Measurements from ENCODE around the gene NRCAM.

The NRCAM gene

GRCh38 chr7:108137040-108137439 is 319.2 kb downstream of the NRCAM start:
- DNase-seq = no peak

DNA sequence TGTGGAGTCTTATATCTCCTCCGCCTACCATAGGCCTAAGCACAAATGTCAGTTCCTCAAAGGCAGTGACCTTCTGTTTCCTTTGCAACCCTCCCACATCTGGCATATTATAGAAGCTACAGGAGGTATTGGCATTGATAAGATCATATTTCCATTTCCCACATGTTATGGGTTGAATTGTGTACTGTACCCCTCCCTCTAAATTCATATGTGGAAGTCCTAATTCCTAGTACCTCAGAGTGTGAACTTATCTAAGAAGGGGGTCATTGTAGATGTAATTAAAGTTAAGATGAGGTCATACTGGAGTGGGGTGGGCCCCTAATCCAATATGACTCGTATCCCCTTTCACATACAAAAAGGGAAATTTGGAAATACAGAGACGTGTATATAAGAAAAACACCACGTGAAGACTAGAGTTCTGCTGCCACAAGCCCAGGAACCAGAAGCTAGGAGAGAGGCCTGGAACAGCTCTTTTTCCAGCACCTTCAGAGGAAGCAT is 320.0 kb downstream of the NRCAM start:
- no peak for DNase-seq

DNA sequence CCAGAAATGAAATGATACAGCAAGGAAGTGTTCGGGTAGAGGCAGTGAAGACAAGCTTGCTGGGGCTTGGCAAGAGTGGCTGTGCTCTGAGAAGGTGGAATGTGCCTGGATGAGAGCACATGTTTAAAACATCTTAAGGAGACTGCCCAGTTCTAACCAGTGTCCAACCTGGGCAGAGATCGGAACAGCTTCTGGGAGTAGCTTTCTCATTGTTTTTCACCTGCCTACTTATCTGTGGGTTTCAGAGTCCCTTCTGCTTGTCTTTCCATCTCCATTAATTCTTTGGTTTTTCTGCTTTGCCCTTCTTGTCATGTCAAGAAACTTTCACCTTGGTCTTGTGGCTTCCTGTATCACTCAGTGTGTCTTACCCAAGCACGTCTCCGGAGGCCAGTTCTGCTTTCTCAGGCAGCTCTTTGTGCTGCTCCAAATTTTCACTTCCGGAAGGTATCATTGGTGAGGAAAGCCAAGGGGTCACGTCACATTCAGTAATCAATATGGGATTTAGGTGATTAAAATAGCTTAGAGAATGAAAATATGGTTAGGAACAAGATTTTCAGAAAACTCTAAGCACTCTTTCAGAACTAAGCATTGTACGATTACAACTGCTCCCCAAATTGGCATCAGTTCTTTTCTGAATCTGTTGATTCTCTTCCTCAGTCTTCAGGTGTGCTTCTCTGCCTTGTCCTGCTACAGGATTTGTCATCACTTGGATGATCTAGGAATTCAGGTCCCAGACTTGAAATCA is 320.6 kb downstream of the NRCAM start:
- DNase-seq = no peak

DNA sequence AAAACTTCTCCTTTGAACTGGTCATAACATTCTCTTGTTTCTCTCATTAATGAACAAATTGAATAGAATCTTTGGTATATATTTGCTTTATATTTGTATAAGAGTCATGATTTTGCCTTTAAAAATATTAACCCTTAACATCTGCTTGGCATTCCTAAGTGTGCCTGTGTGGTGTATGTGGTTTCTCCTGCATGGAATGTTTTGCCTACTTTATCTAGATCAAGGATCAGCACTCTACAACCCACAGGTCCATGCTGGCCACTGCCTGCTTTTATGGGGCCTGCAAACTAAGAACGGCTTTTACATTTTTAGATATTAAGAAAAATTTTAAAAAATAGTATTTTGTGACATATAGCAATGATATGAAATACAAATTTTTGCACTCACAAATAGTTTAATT is 321.8 kb downstream of the NRCAM start:
- DNase-seq = no peak

GRCh38 chr7:108132551-108133265 is 323.5 kb downstream of the NRCAM start:
- DNase-seq = no peak

- DNase-seq = no peak
Observed at GRCh38 chr7:108130261-108130660, 326.0 kb downstream of the NRCAM start, which contains the start of gene LAMB4. LAMB4 (minus strand) TSS chr7:108130361; CDS start chr7:108123164, 7,197 bp downstream.

- no peak for DNase-seq
Observed at GRCh38 chr7:108129018-108129965, 326.9 kb downstream of the NRCAM start.

- DNase-seq = no peak
Observed at GRCh38 chr7:108128514-108128913, 327.7 kb downstream of the NRCAM start.

GRCh38 chr7:108127461-108127860 is 328.8 kb downstream of the NRCAM start:
- no peak for DNase-seq

DNA sequence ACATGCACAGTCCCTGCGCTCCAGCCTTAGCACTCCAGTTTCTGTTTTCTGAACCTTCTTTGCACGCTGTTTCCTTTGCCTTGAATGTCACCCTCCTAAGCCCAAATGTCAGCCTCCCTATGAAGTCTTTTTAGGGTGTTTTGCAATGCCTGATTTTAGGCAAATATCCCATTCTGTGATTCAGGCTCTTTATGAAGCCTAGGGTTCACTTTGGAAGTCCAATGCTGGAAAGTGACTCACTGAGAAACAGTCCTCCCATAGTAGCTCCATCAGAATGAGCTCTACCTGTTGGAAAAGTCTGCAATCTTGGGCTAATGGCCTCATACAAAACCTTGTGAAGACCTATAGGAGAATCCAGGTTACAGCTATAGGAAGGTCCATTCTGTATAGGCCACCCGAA is 331.4 kb downstream of the NRCAM start:
- DNase-seq = no peak

DNA sequence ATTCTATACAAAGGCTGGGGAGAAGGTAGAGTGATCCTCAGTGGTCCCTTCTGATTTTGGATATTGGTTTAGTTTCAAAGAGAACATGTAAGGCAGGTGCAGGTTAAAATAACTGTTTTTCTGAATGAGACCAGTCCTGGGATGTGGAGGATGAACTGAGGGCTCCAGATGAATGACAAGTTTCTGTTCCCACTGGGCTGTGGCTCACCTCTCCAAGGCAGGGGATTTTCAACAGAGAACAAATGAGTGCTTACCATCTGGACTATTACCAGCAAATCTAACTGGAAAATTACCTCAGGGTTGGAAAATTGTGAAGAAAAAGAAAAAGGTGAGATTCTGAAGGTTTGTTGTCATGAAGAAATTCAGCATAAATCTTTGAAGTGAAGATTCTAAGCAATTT is 334.1 kb downstream of the NRCAM start:
- DNase-seq = no peak

GRCh38 chr7:108120933-108121332 is 335.3 kb downstream of the NRCAM start:
- no peak for DNase-seq

DNA sequence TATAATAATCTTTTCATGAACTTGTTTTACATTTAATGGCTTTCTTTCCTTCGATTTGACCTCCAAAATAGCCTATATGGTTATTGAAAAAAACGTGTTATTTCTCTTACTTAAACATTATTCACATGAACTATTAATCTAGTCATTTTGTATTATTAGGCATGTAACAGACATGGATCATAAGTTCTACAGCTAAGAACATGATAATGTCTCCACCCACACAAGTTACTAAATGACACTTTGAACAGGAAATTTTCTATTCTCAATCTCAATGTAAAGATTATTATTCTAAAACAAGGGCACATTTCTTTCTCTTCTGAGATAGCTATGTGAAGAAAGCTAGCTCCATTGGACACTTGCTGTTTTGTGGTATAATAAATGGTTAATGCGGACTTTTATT is 336.0 kb downstream of the NRCAM start:
- no peak for DNase-seq

- DNase-seq = no peak
Observed at GRCh38 chr7:108118959-108119358, 337.3 kb downstream of the NRCAM start.

- no peak for DNase-seq
Observed at GRCh38 chr7:108114117-108114841, 342.0 kb downstream of the NRCAM start.

- DNase-seq = no peak
Observed at GRCh38 chr7:108112683-108113082, 343.6 kb downstream of the NRCAM start.

DNA sequence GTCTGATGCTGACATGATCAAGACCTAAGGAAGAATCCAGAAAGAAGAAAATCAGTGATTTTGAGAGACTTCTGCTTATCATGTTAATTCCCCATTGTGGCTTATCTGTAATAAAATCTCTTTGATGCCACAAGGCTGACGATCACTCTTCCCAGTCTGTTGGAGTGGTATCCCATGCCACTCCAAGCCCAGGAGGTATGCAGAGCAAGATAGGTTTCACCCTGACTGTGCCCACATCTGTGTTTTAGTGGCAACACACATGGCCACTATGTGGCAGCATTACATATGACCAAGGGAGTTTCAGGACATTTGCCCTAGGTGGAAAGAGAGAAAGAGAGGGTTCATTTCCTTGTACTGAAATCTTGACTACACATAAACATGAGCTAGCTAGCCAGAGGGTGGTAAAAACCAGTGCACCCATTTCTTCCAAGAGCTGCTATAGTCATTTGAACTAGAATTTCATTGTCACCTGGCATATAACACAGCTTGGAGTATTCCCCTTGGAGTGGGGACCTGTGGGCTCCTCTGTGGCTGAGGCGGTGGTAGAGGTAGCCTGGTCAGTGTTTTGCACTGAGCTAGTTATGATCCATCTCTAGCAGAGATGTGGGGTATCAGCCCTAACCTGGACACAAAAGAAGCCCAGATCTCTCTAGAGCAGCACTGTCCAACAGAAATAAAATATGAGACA is 346.9 kb downstream of the NRCAM start:
- peak in 1 of 58 donors; percentile 3 for DNase-seq

DNA sequence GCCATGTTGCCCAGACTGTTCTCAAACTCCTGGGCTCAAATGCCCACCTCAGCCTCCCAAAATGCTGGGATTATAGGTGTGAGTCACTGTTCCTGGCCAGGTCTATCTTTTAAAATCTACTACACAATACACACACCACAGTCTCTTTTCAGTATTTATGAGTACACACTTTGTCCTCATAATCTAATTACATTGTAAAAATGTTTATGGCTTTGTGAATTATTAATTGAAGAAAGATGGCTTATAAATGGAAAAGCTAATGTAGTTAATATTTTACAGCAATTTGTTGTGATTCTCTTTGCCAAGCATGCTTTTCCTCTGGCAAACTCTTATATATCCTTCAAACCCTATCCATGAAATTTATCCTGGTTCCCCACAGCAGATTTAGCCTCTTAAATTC is 348.1 kb downstream of the NRCAM start:
- no peak for DNase-seq

DNA sequence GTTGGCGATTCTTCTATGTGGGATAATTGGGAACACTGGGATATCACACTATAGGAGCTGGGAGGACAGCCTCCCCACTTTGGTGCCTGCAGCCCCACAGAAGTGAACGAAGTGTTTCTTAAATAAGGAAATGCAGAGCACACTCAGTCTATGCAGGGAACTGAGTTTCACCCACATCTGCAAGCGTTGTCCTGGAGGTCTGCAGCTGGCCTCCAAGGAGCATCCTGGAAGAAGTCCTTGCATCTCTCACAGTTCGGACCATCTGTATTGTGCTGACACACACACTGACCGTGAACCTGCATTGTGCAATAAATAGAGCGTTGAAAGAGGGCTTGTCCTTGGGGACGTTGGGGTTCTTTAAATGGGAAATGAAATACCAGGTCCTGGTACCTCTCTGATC is 351.9 kb downstream of the NRCAM start:
- DNase-seq = no peak

All from anterior cingulate cortex (tissue), 58 donors.